ENCODE data around the gene TM9SF4. TPM values are rescaled to one million over a fixed set of nuclear protein-coding genes. Genes with fewer than 3 reads are reported as not detected.

TM9SF4 gene
- total RNA-seq, 1 experiment from 2014 or later = 67.8 TPM

- intact Hi-C loops (cut with micrococcal nuclease; ENCODE audit: unreplicated experiment) = no loop called here
- Histone ChIP-seq H3K4me2 (no peak overlapping the region), H3K4me3 (no peak overlapping the region), H3K36me3 (ENCODE audit: low read depth) (peaks cover 49% of the 10 kb centered on the region), H4K20me1 (ENCODE audit: insufficient read depth) (no peaks in the 10 kb centered on the region; the same call in none of the 2 replicates), H3K9me3 (ENCODE audit: insufficient read depth, low read depth) (no peaks in the 10 kb centered on the region), H2AFZ (no peak overlapping the region), H3K79me2 (ENCODE audit: low read depth) (no peaks in the 10 kb centered on the region), H3K4me1 (replicated peaks; ENCODE audit: insufficient read depth) (no peaks in the 10 kb centered on the region), H3K27ac (no peak overlapping the region), H3K27me3 (ENCODE audit: insufficient read depth, low read depth) (no peaks in the 10 kb centered on the region), H3K9me2 (ENCODE audit: insufficient read depth) (no peaks in the 10 kb centered on the region), H3F3A (ENCODE audit: insufficient read depth, low read depth) (no peaks in the 10 kb centered on the region)
- no peak for DNase-seq
- TF ChIP-seq EZH2 (IDR thresholded peaks at IDR 0.05; ENCODE audit: low read depth) (no peak), CTCF (conservative IDR thresholded peaks at IDR 0.05) (no peak)
- POLR2A ChIA-PET (ENCODE audit: unreplicated experiment) = no interaction called here
- BruUV-seq (replicated peaks) = no TSS peak
- CTCF ChIA-PET = no interaction called here
These were observed 32.0 kb downstream of the TM9SF4 start for GRCh38 chr20:32141465-32141980.

- Histone ChIP-seq H3K4me3 (no peak overlapping the region), H2AFZ (no peak overlapping the region), H3K9me3 (ENCODE audit: insufficient read depth, low read depth) (no peaks in the 10 kb centered on the region), H3K4me1 (replicated peaks; ENCODE audit: insufficient read depth) (no peaks in the 10 kb centered on the region), H3K79me2 (ENCODE audit: low read depth) (no peaks in the 10 kb centered on the region), H3K4me2 (no peak overlapping the region), H4K20me1 (ENCODE audit: insufficient read depth) (no peaks in the 10 kb centered on the region; the same call in none of the 2 replicates), H3K9me2 (ENCODE audit: insufficient read depth) (no peaks in the 10 kb centered on the region), H3F3A (ENCODE audit: insufficient read depth, low read depth) (no peaks in the 10 kb centered on the region), H3K36me3 (ENCODE audit: low read depth) (peaks cover 44% of the 10 kb centered on the region), H3K27me3 (ENCODE audit: insufficient read depth, low read depth) (no peaks in the 10 kb centered on the region), H3K27ac (no peak overlapping the region)
- TF ChIP-seq EZH2 (IDR thresholded peaks at IDR 0.05; ENCODE audit: low read depth) (no peak), CTCF (conservative IDR thresholded peaks at IDR 0.05) (no peak)
- no TSS peak for BruUV-seq (replicated peaks)
- intact Hi-C loops (cut with micrococcal nuclease; ENCODE audit: unreplicated experiment) = no loop called here
- DNase-seq = no peak
- POLR2A ChIA-PET (ENCODE audit: unreplicated experiment) = no interaction called here
- CTCF ChIA-PET = no interaction called here
These were observed 32.6 kb downstream of the TM9SF4 start for GRCh38 chr20:32142088-32142487.

GRCh38 chr20:32142991-32143390, 33.5 kb downstream of the TM9SF4 start:
- Histone ChIP-seq H3K4me2 (no peak overlapping the region), H3K27ac (no peak overlapping the region), H3K9me3 (ENCODE audit: insufficient read depth, low read depth) (no peaks in the 10 kb centered on the region), H3K4me3 (no peak overlapping the region), H3K36me3 (ENCODE audit: low read depth) (peaks cover 35% of the 10 kb centered on the region), H4K20me1 (ENCODE audit: insufficient read depth) (no peaks in the 10 kb centered on the region; the same call in 1 of the 2 replicates), H3K79me2 (ENCODE audit: low read depth) (no peaks in the 10 kb centered on the region), H3F3A (ENCODE audit: insufficient read depth, low read depth) (no peaks in the 10 kb centered on the region), H3K27me3 (ENCODE audit: insufficient read depth, low read depth) (no peaks in the 10 kb centered on the region), H2AFZ (no peak overlapping the region), H3K9me2 (ENCODE audit: insufficient read depth) (no peaks in the 10 kb centered on the region), H3K4me1 (replicated peaks; ENCODE audit: insufficient read depth) (no peaks in the 10 kb centered on the region)
- POLR2A ChIA-PET (ENCODE audit: unreplicated experiment) = no interaction called here
- intact Hi-C loops (cut with micrococcal nuclease; ENCODE audit: unreplicated experiment) = no loop called here
- TF ChIP-seq CTCF (conservative IDR thresholded peaks at IDR 0.05) = no peak
- no peak for TF ChIP-seq EZH2 (IDR thresholded peaks at IDR 0.05; ENCODE audit: low read depth)
- CTCF ChIA-PET = no interaction called here
- DNase-seq = no peak
- BruUV-seq (replicated peaks) = no TSS peak
